Measurements from ENCODE around the gene SORL1. TPM values are rescaled to one million over a fixed set of nuclear protein-coding genes. Genes with fewer than 3 reads are reported as not detected.

The SORL1 gene
- total and polyA plus RNA-seq, 2 of the 13 experiments (the other 11 are each of a cell fraction or from before 2014, with no cell fraction given), result 21.3 to 148 TPM

DNA sequence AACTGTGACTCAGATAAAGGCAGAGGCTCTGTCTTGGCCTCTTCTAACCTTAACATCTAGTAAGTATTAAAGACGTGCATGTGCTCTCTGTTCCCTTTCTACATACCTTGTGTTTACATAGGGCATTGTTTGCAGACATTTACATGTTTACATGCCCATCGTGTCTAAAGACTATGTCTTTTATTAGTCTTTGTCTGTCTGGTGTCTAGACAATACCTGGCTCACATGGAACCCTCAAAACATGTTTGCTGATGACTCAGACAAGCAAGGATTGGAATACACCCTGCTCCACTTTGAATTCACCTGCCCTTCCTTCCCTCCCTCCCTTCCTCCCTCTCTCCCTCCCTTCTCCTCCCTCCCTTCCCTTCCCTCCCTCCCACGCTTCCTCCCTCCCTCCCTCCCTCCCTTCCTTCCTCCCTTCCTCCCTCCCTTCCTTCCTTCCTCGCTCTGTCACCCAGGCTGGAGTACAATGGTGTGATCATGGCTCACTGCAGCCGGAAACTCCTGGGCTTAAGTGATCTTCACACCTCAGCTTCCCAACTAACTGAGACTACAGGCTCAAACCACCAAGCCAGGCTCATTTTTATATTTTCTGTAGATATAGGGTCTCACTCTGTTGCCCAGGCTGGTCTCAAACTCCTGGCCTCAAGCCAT is 24.4 kb downstream of the SORL1 start (continued):
- TF ChIP-seq, protein P1, sequence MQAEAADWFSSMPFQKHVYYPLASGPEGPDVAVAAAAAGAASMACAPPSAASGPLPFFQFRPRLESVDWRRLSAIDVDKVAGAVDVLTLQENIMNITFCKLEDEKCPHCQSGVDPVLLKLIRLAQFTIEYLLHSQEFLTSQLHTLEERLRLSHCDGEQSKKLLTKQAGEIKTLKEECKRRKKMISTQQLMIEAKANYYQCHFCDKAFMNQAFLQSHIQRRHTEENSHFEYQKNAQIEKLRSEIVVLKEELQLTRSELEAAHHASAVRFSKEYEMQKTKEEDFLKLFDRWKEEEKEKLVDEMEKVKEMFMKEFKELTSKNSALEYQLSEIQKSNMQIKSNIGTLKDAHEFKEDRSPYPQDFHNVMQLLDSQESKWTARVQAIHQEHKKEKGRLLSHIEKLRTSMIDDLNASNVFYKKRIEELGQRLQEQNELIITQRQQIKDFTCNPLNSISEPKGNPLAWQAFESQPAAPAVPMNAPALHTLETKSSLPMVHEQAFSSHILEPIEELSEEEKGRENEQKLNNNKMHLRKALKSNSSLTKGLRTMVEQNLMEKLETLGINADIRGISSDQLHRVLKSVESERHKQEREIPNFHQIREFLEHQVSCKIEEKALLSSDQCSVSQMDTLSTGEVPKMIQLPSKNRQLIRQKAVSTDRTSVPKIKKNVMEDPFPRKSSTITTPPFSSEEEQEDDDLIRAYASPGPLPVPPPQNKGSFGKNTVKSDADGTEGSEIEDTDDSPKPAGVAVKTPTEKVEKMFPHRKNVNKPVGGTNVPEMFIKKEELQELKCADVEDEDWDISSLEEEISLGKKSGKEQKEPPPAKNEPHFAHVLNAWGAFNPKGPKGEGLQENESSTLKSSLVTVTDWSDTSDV (CRISPR knock-in tag; IDR thresholded peaks at IDR 0.05), result no peak
- peak; percentile 78 for TF ChIP-seq PCBP2 (optimal IDR thresholded peaks at IDR 0.05; ENCODE audit: low read depth, low read length, poor library complexity, severe bottlenecking)
- TF ChIP-seq NCOA1 (CRISPR knock-in tag; IDR thresholded peaks at IDR 0.05), result no peak
- no peak for TF ChIP-seq MLLT10 (CRISPR knock-in tag; IDR thresholded peaks at IDR 0.05)
- TF ChIP-seq, protein P2, sequence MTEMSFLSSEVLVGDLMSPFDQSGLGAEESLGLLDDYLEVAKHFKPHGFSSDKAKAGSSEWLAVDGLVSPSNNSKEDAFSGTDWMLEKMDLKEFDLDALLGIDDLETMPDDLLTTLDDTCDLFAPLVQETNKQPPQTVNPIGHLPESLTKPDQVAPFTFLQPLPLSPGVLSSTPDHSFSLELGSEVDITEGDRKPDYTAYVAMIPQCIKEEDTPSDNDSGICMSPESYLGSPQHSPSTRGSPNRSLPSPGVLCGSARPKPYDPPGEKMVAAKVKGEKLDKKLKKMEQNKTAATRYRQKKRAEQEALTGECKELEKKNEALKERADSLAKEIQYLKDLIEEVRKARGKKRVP (CRISPR knock-in tag; IDR thresholded peaks at IDR 0.05), result peak in 1 of 2 experiments; percentile 52; a peak in 1 of 4 replicates
- no peak for TF ChIP-seq PLRG1 (conservative IDR thresholded peaks at IDR 0.05)
- TF ChIP-seq GTF3A (CRISPR knock-in tag; conservative IDR thresholded peaks at IDR 0.05), result no peak
- no peak for TF ChIP-seq CAMTA2 (CRISPR knock-in tag; IDR thresholded peaks at IDR 0.05; ENCODE audit: borderline replicate concordance)
- no peak for TF ChIP-seq ZNF263 (CRISPR knock-in tag; IDR thresholded peaks at IDR 0.05)
- TF ChIP-seq GATA4 (IDR thresholded peaks at IDR 0.05; ENCODE audit: borderline replicate concordance, low read depth), result no peak
- TF ChIP-seq, protein P3, sequence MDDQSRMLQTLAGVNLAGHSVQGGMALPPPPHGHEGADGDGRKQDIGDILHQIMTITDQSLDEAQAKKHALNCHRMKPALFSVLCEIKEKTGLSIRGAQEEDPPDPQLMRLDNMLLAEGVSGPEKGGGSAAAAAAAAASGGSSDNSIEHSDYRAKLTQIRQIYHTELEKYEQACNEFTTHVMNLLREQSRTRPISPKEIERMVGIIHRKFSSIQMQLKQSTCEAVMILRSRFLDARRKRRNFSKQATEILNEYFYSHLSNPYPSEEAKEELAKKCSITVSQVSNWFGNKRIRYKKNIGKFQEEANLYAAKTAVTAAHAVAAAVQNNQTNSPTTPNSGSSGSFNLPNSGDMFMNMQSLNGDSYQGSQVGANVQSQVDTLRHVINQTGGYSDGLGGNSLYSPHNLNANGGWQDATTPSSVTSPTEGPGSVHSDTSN (CRISPR knock-in tag; IDR thresholded peaks at IDR 0.05; ENCODE audit: borderline replicate concordance), result no peak
- TF ChIP-seq U2AF2 (IDR thresholded peaks at IDR 0.05; ENCODE audit: low read depth, low read length), result no peak
- no peak for TF ChIP-seq ATM (IDR thresholded peaks at IDR 0.05; ENCODE audit: borderline replicate concordance)
- TF ChIP-seq, protein P4, sequence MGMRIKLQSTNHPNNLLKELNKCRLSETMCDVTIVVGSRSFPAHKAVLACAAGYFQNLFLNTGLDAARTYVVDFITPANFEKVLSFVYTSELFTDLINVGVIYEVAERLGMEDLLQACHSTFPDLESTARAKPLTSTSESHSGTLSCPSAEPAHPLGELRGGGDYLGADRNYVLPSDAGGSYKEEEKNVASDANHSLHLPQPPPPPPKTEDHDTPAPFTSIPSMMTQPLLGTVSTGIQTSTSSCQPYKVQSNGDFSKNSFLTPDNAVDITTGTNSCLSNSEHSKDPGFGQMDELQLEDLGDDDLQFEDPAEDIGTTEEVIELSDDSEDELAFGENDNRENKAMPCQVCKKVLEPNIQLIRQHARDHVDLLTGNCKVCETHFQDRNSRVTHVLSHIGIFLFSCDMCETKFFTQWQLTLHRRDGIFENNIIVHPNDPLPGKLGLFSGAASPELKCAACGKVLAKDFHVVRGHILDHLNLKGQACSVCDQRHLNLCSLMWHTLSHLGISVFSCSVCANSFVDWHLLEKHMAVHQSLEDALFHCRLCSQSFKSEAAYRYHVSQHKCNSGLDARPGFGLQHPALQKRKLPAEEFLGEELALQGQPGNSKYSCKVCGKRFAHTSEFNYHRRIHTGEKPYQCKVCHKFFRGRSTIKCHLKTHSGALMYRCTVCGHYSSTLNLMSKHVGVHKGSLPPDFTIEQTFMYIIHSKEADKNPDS (CRISPR knock-in tag; IDR thresholded peaks at IDR 0.05), result no peak
- TF ChIP-seq PHB2 (IDR thresholded peaks at IDR 0.05; ENCODE audit: partially characterized antibody), result no peak
- TF ChIP-seq MTA3 (CRISPR knock-in tag; IDR thresholded peaks at IDR 0.05), result no peak
- no peak for TF ChIP-seq ZNF562 (CRISPR knock-in tag; IDR thresholded peaks at IDR 0.05; ENCODE audit: borderline replicate concordance)
- TF ChIP-seq KDM5B (CRISPR knock-in tag; IDR thresholded peaks at IDR 0.05; ENCODE audit: borderline replicate concordance), result no peak
- TF ChIP-seq, protein P5, sequence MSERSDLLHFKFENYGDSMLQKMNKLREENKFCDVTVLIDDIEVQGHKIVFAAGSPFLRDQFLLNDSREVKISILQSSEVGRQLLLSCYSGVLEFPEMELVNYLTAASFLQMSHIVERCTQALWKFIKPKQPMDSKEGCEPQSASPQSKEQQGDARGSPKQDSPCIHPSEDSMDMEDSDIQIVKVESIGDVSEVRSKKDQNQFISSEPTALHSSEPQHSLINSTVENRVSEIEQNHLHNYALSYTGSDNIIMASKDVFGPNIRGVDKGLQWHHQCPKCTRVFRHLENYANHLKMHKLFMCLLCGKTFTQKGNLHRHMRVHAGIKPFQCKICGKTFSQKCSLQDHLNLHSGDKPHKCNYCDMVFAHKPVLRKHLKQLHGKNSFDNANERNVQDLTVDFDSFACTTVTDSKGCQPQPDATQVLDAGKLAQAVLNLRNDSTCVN (CRISPR knock-in tag; IDR thresholded peaks at IDR 0.05; ENCODE audit: borderline replicate concordance), result no peak
- no peak for TF ChIP-seq ZNF207 (IDR thresholded peaks at IDR 0.05; ENCODE audit: borderline replicate concordance)
- TF ChIP-seq KAT2B (IDR thresholded peaks at IDR 0.05; ENCODE audit: borderline replicate concordance, low read depth, low read length), result no peak
- TF ChIP-seq ZNF841 (CRISPR knock-in tag; IDR thresholded peaks at IDR 0.05; ENCODE audit: borderline replicate concordance), result no peak
- TF ChIP-seq ZNF782 (CRISPR knock-in tag; IDR thresholded peaks at IDR 0.05; ENCODE audit: borderline replicate concordance), result no peak

Data from HepG2 (cell line).